HCT116 (cell line): ENCODE results near the gene ZDHHC15. TPM values are rescaled to one million over a fixed set of nuclear protein-coding genes. Genes with fewer than 3 reads are reported as not detected.

ENCODE experiments used
- ATAC-seq: fragments of 200-7000 bp; cut with Tn5 transposase; 2 replicates; pipeline ENCODE4 v1.9.1; 2020; ENCODE audit warnings: mild to moderate bottlenecking, moderate library complexity
- BruUV-seq: library from RNA; stranded (reverse); fragments of 400-500 nt; replicated peaks from 2 replicates; lab custom pipeline; 2021; lab: Mats Ljungman, UMichigan
- CTCF ChIA-PET: fragments of 300-600 bp; sonication (Branson Sonifier 250); formaldehyde crosslinking; loops from one replicate; lab custom pipeline; 2021; ENCODE audit warnings: antibody characterized with exemption; lab: Charles Lee
- POLR2A ChIA-PET: fragments of 300-600, 350-600 bp; sonication (Branson Sonifier 250); formaldehyde crosslinking; loops from one replicate; lab custom pipeline; 2021; ENCODE audit warnings: antibody characterized with exemption; lab: Charles Lee
- RAD21 ChIA-PET, 2 experiments: fragments of 300-600 bp; sonication (Branson Sonifier 250); formaldehyde crosslinking; loops; one replicate each; lab custom pipeline; 2023; ENCODE audit warnings: low total read pairs in 2 of 2; ENCODE audit not compliant: uncharacterized antibody in 2 of 2, unreplicated experiment in 2 of 2, low non-redundant PET in 1 of 2; lab: Charles Lee
- DNase-seq: peaks from one replicate; pipeline ENCODE4 v3.0.0-alpha.2; 2010; ENCODE audit warnings: low read depth, low spot score
- H2AFZ ChIP-seq: fragments of 200-600 bp; shearing (Covaris generic), sonication (generic); 2 replicates; pipeline ENCODE4 v1.6.1; 2017; ENCODE audit warnings: low read depth, mixed run types, mixed read lengths, antibody characterized with exemption, low read length; ENCODE audit not compliant: poor library complexity, severe bottlenecking
- H3K27ac ChIP-seq: 2 replicates; pipeline ENCODE4 v1.5.1; 2012; ENCODE audit warnings: low read depth, low read length
- H3K27me3 ChIP-seq: fragments of 200-600 bp; sonication (generic); 2 replicates; pipeline ENCODE4 v1.6.1; 2016; ENCODE audit warnings: mixed run types, low read length, mixed read lengths; ENCODE audit not compliant: insufficient read depth
- H3K36me3 ChIP-seq, 2 experiments: fragments of 200-500 bp in 1 of 2; fragments of 200-600 bp in 1 of 2; sonication (Bioruptor generic) in 1 of 2; sonication (generic) in 1 of 2; 2 replicates each; pipeline versions ENCODE4 v1.5.1 to v1.6.1; 2014 to 2016; ENCODE audit warnings: low read length in 2 of 2, inconsistent platforms in 1 of 2, mixed read lengths in 1 of 2, mixed run types in 1 of 2; ENCODE audit not compliant: insufficient read depth in 2 of 2, control insufficient read depth in 1 of 2
- H3K4me1 ChIP-seq, 2 experiments: fragments of 200-600 bp in 1 of 2; sonication (generic) in 1 of 2; 2 replicates each; pipeline versions ENCODE4 v1.5.1 to v1.6.1; 2012 to 2017; ENCODE audit warnings: low read length in 2 of 2, inconsistent platforms in 1 of 2, mild to moderate bottlenecking in 1 of 2, mixed read lengths in 1 of 2, mixed run types in 1 of 2, moderate library complexity in 1 of 2; ENCODE audit not compliant: insufficient read depth in 2 of 2, control insufficient read depth in 1 of 2
- H3K4me2 ChIP-seq: fragments of 200-600 bp; sonication (generic); 2 replicates; pipeline ENCODE4 v1.6.1; 2017; ENCODE audit warnings: mixed run types, low read length, mixed read lengths
- H3K4me3 ChIP-seq, 2 experiments: fragments of 200-600 bp in 1 of 2; sonication (generic) in 1 of 2; replicated peaks in 1 of 2; 2 replicates each; pipeline ENCODE4 v1.5.1; 2011 to 2016; ENCODE audit warnings: low read length in 2 of 2, control low read depth in 1 of 2, low read depth in 1 of 2, mild to moderate bottlenecking in 1 of 2, mixed read lengths in 1 of 2, mixed run types in 1 of 2
- H3K79me2 ChIP-seq: fragments of 200-600 bp; sonication (generic); 2 replicates; pipeline ENCODE4 v1.6.1; 2017; ENCODE audit warnings: mild to moderate bottlenecking, mixed run types, low read length, moderate library complexity, mixed read lengths; ENCODE audit not compliant: insufficient read depth
- H3K9ac ChIP-seq: fragments of 200-600 bp; sonication (generic); 2 replicates; pipeline ENCODE4 v1.6.1; 2016; ENCODE audit warnings: low read length, mixed read lengths
- H3K9me2 ChIP-seq: fragments of 200-600 bp; sonication (generic), shearing (Covaris generic); 2 replicates; pipeline ENCODE4 v1.6.1; 2017; ENCODE audit warnings: mixed run types, mild to moderate bottlenecking, moderate library complexity; ENCODE audit not compliant: insufficient read depth
- H3K9me3 ChIP-seq, 2 experiments: fragments of 200-500 bp in 1 of 2; fragments of 200-600 bp in 1 of 2; sonication (Bioruptor generic) in 1 of 2; sonication (generic) in 1 of 2; 2 replicates each; pipeline ENCODE4 v1.6.1; 2014 to 2017; ENCODE audit warnings: low read length in 2 of 2, mixed read lengths in 2 of 2, inconsistent platforms in 1 of 2, low read depth in 1 of 2, mild to moderate bottlenecking in 1 of 2, mixed run types in 1 of 2, moderate library complexity in 1 of 2; ENCODE audit not compliant: control insufficient read depth in 1 of 2, insufficient read depth in 1 of 2
- H4K20me1 ChIP-seq: fragments of 200-600 bp; sonication (generic), shearing (Covaris generic); 2 replicates; pipeline ENCODE4 v1.6.1; 2017; ENCODE audit warnings: mixed run types, mild to moderate bottlenecking, moderate library complexity; ENCODE audit not compliant: insufficient read depth
- CBX3 ChIP-seq: IDR thresholded peaks from 2 replicates; pipeline ENCODE4 v1.6.1; 2012; ENCODE audit warnings: low read depth
- CEBPB ChIP-seq: IDR thresholded peaks from 2 replicates; pipeline ENCODE4 v1.6.1; 2012; ENCODE audit warnings: low read depth
- EZH2phosphoT487 ChIP-seq: fragments of 200-600 bp; IDR thresholded peaks from 2 replicates; pipeline ENCODE4 v1.6.1; 2018; ENCODE audit warnings: antibody characterized with exemption, borderline replicate concordance
- MAX ChIP-seq: IDR thresholded peaks from 2 replicates; pipeline ENCODE4 v1.6.1; 2012
- POLR2A ChIP-seq: IDR thresholded peaks from 2 replicates; pipeline ENCODE4 v1.7.0; 2011; ENCODE audit warnings: borderline replicate concordance; ENCODE audit not compliant: insufficient read depth, insufficient read length; ENCODE audit errors: extremely low read depth
- RAD21 ChIP-seq: IDR thresholded peaks from 2 replicates; pipeline ENCODE4 v1.6.1; 2012; ENCODE audit warnings: low read depth, mild to moderate bottlenecking
- SIN3A ChIP-seq: IDR thresholded peaks from 2 replicates; pipeline ENCODE4 v1.6.1; 2012; ENCODE audit warnings: low read depth
- SRF ChIP-seq: IDR thresholded peaks from 2 replicates; pipeline ENCODE4 v1.6.1; 2012; ENCODE audit warnings: low read depth
- ZNF274 ChIP-seq: fragments of 200-500 bp; sonication (Bioruptor generic); IDR thresholded peaks from 2 replicates; pipeline ENCODE4 v1.6.1; 2014; ENCODE audit warnings: mild to moderate bottlenecking, low read depth, low read length, inconsistent platforms
- intact Hi-C: fragments of 100-400 bp; cut with micrococcal nuclease; formaldehyde crosslinking; loops from 2 replicates; pipeline ENCODE4 v1.10.0; 2022
- total RNA-seq: library from RNA; stranded (reverse); gene quantifications from one replicate; pipeline ENCODE4 v1.2.1, GENCODE V29; 2021; ENCODE audit not compliant: unreplicated experiment
- TF ChIP-seq, protein P1 (sequence below): IDR thresholded peaks from 2 replicates; pipeline ENCODE4 v1.6.1; 2011; ENCODE audit warnings: mild to moderate bottlenecking, low read length, moderate library complexity; ENCODE audit not compliant: insufficient replicate concordance; ENCODE audit errors: extremely low read depth
- TF ChIP-seq, protein P2 (sequence below): IDR thresholded peaks from 2 replicates; pipeline ENCODE4 v1.6.1; 2012

ZDHHC15 gene
- total RNA-seq, 1 experiment from 2014 or later = not detected

- no peaks in the 10 kb centered on the region for H3K9me2 ChIP-seq
- ATAC-seq (no peak), DNase-seq (no peak)
- H3K9ac ChIP-seq = no peak overlapping the region
- H3K4me2 ChIP-seq = no peak overlapping the region
- no peaks in the 10 kb centered on the region for H3K79me2 ChIP-seq
- intact Hi-C loops = no loop called here
- CTCF ChIA-PET = no interaction called here
- H3K36me3 ChIP-seq = no peaks in the 10 kb centered on the region
- H4K20me1 ChIP-seq = no peaks in the 10 kb centered on the region
- 0 out of 2 replicates have a peak, but pooled peaks cover 7% of the 10 kb centered on the region for H3K27me3 ChIP-seq
- BruUV-seq = no TSS peak
- H3K27ac ChIP-seq = no peak overlapping the region
- H2AFZ ChIP-seq = no peak overlapping the region
- H3K9me3 ChIP-seq = no peaks in the 10 kb centered on the region
- RAD21 ChIA-PET = no interaction called here
- H3K4me1 ChIP-seq = no peaks in the 10 kb centered on the region
- TF ChIP-seq RAD21 (no peak), ZNF274 (no peak), CEBPB (no peak), SRF (no peak), MAX (no peak), SIN3A (no peak), POLR2A (no peak), CBX3 (no peak), EZH2phosphoT487 (no peak)
- TF ChIP-seq, protein P1, sequence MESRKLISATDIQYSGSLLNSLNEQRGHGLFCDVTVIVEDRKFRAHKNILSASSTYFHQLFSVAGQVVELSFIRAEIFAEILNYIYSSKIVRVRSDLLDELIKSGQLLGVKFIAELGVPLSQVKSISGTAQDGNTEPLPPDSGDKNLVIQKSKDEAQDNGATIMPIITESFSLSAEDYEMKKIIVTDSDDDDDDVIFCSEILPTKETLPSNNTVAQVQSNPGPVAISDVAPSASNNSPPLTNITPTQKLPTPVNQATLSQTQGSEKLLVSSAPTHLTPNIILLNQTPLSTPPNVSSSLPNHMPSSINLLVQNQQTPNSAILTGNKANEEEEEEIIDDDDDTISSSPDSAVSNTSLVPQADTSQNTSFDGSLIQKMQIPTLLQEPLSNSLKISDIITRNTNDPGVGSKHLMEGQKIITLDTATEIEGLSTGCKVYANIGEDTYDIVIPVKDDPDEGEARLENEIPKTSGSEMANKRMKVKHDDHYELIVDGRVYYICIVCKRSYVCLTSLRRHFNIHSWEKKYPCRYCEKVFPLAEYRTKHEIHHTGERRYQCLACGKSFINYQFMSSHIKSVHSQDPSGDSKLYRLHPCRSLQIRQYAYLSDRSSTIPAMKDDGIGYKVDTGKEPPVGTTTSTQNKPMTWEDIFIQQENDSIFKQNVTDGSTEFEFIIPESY = no peak
- TF ChIP-seq, protein P2, sequence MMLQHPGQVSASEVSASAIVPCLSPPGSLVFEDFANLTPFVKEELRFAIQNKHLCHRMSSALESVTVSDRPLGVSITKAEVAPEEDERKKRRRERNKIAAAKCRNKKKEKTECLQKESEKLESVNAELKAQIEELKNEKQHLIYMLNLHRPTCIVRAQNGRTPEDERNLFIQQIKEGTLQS = no peak
- H3K4me3 ChIP-seq = no peak overlapping the region
- POLR2A ChIA-PET = no interaction called here
Observed at GRCh38 chrX:75365243-75365975, 157.4 kb downstream of the ZDHHC15 start.
